Superior temporal gyrus (tissue), 1 donor: ENCODE results near the gene LSAMP.
A peak's percentile ranks its signal among the peaks of the same experiment; 100 is the strongest.

Experiments
- DNase-seq: peaks from one replicate; pipeline ENCODE4 v3.0.0-alpha.2; 2016; ENCODE audit errors: extremely low spot score

Gene LSAMP

GRCh38 chr3:116445311-116445841 is at the start of gene LSAMP:
Gene LSAMP, minus strand, starts transcription at chr3:116445487.
- DNase-seq = peak; percentile 69

- no peak for DNase-seq
Measured at GRCh38 chr3:116492379-116492778, 47.1 kb upstream of the LSAMP start.

GRCh38 chr3:116483135-116483534 is 37.8 kb upstream of the LSAMP start:
- no peak for DNase-seq

GRCh38 chr3:116476691-116477090 is 31.4 kb upstream of the LSAMP start:
- DNase-seq = peak; percentile 18

- no peak for DNase-seq
Measured at GRCh38 chr3:116474801-116475200, 29.5 kb upstream of the LSAMP start.

- no peak for DNase-seq
Measured at GRCh38 chr3:116474032-116474780, 28.9 kb upstream of the LSAMP start.

GRCh38 chr3:116473602-116474001 is 28.3 kb upstream of the LSAMP start:
- no peak for DNase-seq

GRCh38 chr3:116470605-116471197 is 25.4 kb upstream of the LSAMP start:
- DNase-seq = no peak

- DNase-seq = no peak
Measured at GRCh38 chr3:116469546-116469945, 24.3 kb upstream of the LSAMP start.

- DNase-seq = no peak
Measured at GRCh38 chr3:116464276-116464798, 19.1 kb upstream of the LSAMP start.

- peak; percentile 89 for DNase-seq
Measured at GRCh38 chr3:116453666-116454346, 8.5 kb upstream of the LSAMP start.

- no peak for DNase-seq
Measured at GRCh38 chr3:116449546-116450350, 4.5 kb upstream of the LSAMP start.

- peak; percentile 86 for DNase-seq
Measured at GRCh38 chr3:116445990-116446389, 703 bp upstream of the LSAMP start.

- peak; percentile 73 for DNase-seq
Measured at GRCh38 chr3:116444819-116445310, 422 bp downstream of the LSAMP start.

GRCh38 chr3:116444115-116444747 is 1.1 kb downstream of the LSAMP start:
- DNase-seq = peak; percentile 72

GRCh38 chr3:116443191-116443661 is 2.1 kb downstream of the LSAMP start:
- peak; percentile 77 for DNase-seq

GRCh38 chr3:116442331-116443021 is 2.8 kb downstream of the LSAMP start:
- peak; percentile 59 for DNase-seq

- DNase-seq = peak; percentile 69
Measured at GRCh38 chr3:116441652-116442051, 3.6 kb downstream of the LSAMP start.

GRCh38 chr3:116440196-116440595 is 5.1 kb downstream of the LSAMP start:
- DNase-seq = no peak

- no peak for DNase-seq
Measured at GRCh38 chr3:116433552-116433951, 11.7 kb downstream of the LSAMP start.
